GM12801 (cell line): ENCODE measurements around the gene ZNF777.

Source experiments
- TF ChIP-seq, protein P1 (sequence below): IDR thresholded peaks from one replicate; pipeline ENCODE4 v1.5.1; 2011; ENCODE audit warnings: control low read depth; ENCODE audit not compliant: insufficient read length; ENCODE audit errors: extremely low read depth

Gene ZNF777

DNA sequence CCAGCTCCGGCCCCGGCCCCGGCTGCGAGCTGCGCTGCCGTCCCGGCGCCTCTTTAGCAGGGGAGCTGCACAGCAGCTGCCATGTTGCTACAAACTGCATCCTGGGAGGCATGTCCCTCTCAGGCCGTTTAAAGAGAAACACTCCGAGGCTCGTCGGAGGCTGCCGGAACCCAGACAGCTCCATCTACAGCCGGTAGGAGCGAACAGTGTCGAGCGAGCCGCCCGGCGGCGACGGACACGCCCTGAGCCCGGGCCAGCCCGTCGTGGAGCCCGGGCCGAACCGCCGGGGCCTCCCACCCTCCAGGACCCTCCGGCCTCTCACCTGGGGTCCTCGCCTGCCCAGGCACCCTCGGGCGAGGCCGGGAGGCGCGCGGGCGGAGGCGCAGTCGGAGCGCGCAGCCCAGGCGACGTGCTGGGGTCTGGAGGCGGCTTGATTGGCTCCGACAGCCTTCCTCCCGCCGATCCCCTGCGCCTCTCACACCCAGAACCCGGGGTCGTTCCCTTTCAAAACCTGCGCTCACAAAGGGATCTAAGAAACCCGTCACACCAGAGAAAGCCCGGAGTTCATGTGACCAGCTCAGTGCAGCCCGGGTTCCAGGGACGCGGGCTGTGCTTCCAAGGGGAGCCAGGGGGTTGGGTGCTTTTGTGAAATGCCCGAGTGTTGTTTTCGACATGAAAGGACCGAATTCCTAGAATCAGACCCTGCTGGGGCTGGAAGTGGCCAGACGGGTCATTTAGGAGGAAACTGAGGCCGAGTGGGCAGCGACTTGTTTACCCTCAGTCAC is at the start of gene ZNF777:
TSS of gene ZNF777 (minus strand) at position 570 of the 785 bp plus-strand sequence. CDS start 5,040 bp downstream, outside the sequence.
- TF ChIP-seq, protein P1, sequence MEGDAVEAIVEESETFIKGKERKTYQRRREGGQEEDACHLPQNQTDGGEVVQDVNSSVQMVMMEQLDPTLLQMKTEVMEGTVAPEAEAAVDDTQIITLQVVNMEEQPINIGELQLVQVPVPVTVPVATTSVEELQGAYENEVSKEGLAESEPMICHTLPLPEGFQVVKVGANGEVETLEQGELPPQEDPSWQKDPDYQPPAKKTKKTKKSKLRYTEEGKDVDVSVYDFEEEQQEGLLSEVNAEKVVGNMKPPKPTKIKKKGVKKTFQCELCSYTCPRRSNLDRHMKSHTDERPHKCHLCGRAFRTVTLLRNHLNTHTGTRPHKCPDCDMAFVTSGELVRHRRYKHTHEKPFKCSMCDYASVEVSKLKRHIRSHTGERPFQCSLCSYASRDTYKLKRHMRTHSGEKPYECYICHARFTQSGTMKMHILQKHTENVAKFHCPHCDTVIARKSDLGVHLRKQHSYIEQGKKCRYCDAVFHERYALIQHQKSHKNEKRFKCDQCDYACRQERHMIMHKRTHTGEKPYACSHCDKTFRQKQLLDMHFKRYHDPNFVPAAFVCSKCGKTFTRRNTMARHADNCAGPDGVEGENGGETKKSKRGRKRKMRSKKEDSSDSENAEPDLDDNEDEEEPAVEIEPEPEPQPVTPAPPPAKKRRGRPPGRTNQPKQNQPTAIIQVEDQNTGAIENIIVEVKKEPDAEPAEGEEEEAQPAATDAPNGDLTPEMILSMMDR, result no peak

- TF ChIP-seq, protein P1, result no peak
These were observed 49.4 kb upstream of the ZNF777 start for GRCh38 chr7:149510248-149510647.

DNA sequence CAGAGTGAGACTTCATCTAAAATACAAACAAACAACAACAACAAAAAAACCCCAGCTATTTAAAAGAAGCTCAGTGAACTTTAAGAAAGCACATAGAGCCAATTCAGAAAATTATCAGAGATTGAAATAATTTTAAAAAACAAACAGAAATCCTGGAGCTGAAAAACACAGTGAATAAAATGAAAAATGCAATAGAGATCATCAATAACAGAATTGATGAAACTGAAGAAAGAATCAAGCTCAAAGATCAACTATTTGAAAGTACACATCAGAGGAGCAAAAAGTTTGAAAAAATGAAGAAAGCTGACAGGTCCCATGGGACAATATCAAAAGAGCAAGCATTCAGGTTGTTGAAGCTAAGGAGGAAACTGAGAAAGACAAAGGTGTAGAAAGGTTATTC is 48.9 kb upstream of the ZNF777 start:
- TF ChIP-seq, protein P1, result no peak

DNA sequence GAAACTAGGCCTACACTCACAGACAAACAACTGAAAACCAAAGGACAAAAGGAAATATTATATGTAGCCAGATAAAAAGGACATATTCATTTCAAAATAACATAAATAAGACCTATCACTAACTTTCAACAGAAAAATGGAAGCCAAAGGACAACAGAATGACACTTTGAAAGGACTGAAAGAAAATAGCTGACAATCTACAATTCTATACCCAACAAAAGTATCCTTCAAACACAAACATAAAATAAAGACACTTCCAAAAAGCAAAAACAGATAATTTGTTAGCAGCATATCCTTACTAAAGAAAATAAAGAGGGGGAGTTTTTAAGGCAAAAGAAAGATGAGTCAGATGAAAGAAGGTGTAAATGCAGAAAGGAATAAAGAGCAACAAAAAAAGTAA is 44.7 kb upstream of the ZNF777 start:
- TF ChIP-seq, protein P1, result no peak

- TF ChIP-seq, protein P1, result no peak
These were observed 40.8 kb upstream of the ZNF777 start for GRCh38 chr7:149501651-149502050.

DNA sequence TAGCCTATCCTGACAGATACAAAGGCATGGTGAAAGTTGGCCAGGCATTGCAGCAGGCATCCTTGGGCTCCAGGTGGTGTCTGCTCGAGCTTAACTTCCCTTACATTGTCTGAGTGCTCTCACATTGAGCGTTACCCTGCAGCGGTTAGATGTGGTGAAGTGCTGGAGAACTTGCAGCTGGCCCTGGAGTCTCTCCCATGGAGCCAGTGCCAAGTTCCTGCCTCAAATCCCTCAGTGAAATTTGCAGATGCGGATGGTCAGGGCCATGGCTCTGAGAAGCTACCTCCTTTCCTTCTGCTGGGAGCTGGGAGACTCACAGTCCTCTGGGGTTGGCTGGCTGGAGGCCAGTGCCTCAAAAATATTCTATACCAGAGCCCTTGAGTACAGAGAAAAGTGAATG is 40.0 kb upstream of the ZNF777 start:
- TF ChIP-seq, protein P1, result no peak

GRCh38 chr7:149500201-149500600 is 39.3 kb upstream of the ZNF777 start:
- TF ChIP-seq, protein P1, result no peak

GRCh38 chr7:149498811-149499210 is 37.9 kb upstream of the ZNF777 start:
- TF ChIP-seq, protein P1, result no peak
